IPS-15b (cell line): ENCODE results near the gene ZNF226.
"Not testable (repeated sequence)": the region's sequence is repeated elsewhere in the genome, so short reads cannot be mapped to it uniquely, and the experiment has no call there.

ENCODE experiments used
- H3K27me3 ChIP-seq: one replicate; pipeline ENCODE4 v1.6.1; 2013; ENCODE audit warnings: low read length; ENCODE audit not compliant: control insufficient read depth, insufficient read depth
- H3K36me3 ChIP-seq: one replicate; pipeline ENCODE4 v1.6.1; 2013; ENCODE audit warnings: low read length; ENCODE audit not compliant: control insufficient read depth, insufficient read depth
- H3K4me1 ChIP-seq: one replicate; pipeline ENCODE4 v1.6.1; 2013; ENCODE audit warnings: mild to moderate bottlenecking, low read length; ENCODE audit not compliant: control insufficient read depth, insufficient read depth
- H3K4me3 ChIP-seq: one replicate; pipeline ENCODE4 v1.5.1; 2013; ENCODE audit warnings: low read depth, low read length
- H3K9ac ChIP-seq: one replicate; pipeline ENCODE4 v1.6.1; 2013; ENCODE audit warnings: low read depth, mild to moderate bottlenecking, low read length
- H3K9me3 ChIP-seq: one replicate; pipeline ENCODE4 v1.6.1; 2013; ENCODE audit warnings: mild to moderate bottlenecking, low read length; ENCODE audit not compliant: control insufficient read depth, insufficient read depth

The ZNF226 gene

GRCh38 chr19:44164673-44165512, at the start of gene ZNF226:
TSS of gene ZNF226 (plus strand) at chr19:44165100. CDS start at chr19:44170081, 4,981 bp downstream.
- H3K9ac ChIP-seq: peak within 1 kb of the TSS; percentile 86
- peaks cover 3% of the 10 kb centered on the region for H3K36me3 ChIP-seq
- no peaks in the 10 kb centered on the region for H3K27me3 ChIP-seq
- H3K4me1 ChIP-seq: no peaks in the 10 kb centered on the region
- no peaks in the 10 kb centered on the region for H3K9me3 ChIP-seq
- peak within 1 kb of the TSS; percentile 85 for H3K4me3 ChIP-seq

- not testable (repeated sequence) for H3K36me3 ChIP-seq, H3K4me3 ChIP-seq, H3K9ac ChIP-seq, H3K9me3 ChIP-seq, H3K27me3 ChIP-seq, H3K4me1 ChIP-seq
Observed at GRCh38 chr19:44121162-44121561, 43.7 kb upstream of the ZNF226 start.

GRCh38 chr19:44131955-44132354, 32.9 kb upstream of the ZNF226 start:
- no peak overlapping the region for H3K9ac ChIP-seq
- H3K9me3 ChIP-seq: no peaks in the 10 kb centered on the region
- peaks cover 1% of the 10 kb centered on the region for H3K36me3 ChIP-seq
- no peak overlapping the region for H3K4me3 ChIP-seq
- H3K4me1 ChIP-seq: no peaks in the 10 kb centered on the region
- no peaks in the 10 kb centered on the region for H3K27me3 ChIP-seq

GRCh38 chr19:44141191-44142058, 23.5 kb upstream of the ZNF226 start, which contains the start of gene ZNF234:
TSS of gene ZNF234 (plus strand) at chr19:44141554. CDS start at chr19:44144633, 3,079 bp downstream.
- Histone ChIP-seq H3K9me3 (no peaks in the 10 kb centered on the region), H3K9ac (peak within 1 kb of the TSS; percentile 62), H3K4me1 (no peaks in the 10 kb centered on the region), H3K27me3 (no peaks in the 10 kb centered on the region), H3K4me3 (peak within 1 kb of the TSS; percentile 84), H3K36me3 (no peaks in the 10 kb centered on the region)

- no peaks in the 10 kb centered on the region for H3K36me3 ChIP-seq
- no peak overlapping the region for H3K9ac ChIP-seq
- no peaks in the 10 kb centered on the region for H3K9me3 ChIP-seq
- H3K4me3 ChIP-seq: peak overlapping the region; percentile 84
- H3K27me3 ChIP-seq: no peaks in the 10 kb centered on the region
- no peaks in the 10 kb centered on the region for H3K4me1 ChIP-seq
Observed at GRCh38 chr19:44142059-44142433, 22.9 kb upstream of the ZNF226 start.

- Histone ChIP-seq H3K4me3 (no peak overlapping the region), H3K36me3 (peaks cover 3% of the 10 kb centered on the region), H3K9ac (no peak overlapping the region)
Observed at GRCh38 chr19:44149776-44150175, 15.1 kb upstream of the ZNF226 start.

GRCh38 chr19:44151491-44151890, 13.4 kb upstream of the ZNF226 start:
- H3K4me3 ChIP-seq: no peak overlapping the region
- H3K9me3 ChIP-seq: peaks cover 6% of the 10 kb centered on the region
- H3K36me3 ChIP-seq: peaks cover 9% of the 10 kb centered on the region
- no peaks in the 10 kb centered on the region for H3K27me3 ChIP-seq
- H3K9ac ChIP-seq: no peak overlapping the region
- no peaks in the 10 kb centered on the region for H3K4me1 ChIP-seq

More at GRCh38 chr19:44149776-44150175, 15.1 kb upstream of the ZNF226 start:
- no peaks in the 10 kb centered on the region for H3K27me3 ChIP-seq
- H3K4me1 ChIP-seq: no peaks in the 10 kb centered on the region
- H3K9me3 ChIP-seq: no peaks in the 10 kb centered on the region

- Histone ChIP-seq H3K4me1 (no peaks in the 10 kb centered on the region), H3K36me3 (peaks cover 13% of the 10 kb centered on the region), H3K4me3 (no peak overlapping the region), H3K9me3 (peaks cover 13% of the 10 kb centered on the region), H3K27me3 (no peaks in the 10 kb centered on the region), H3K9ac (no peak overlapping the region)
Observed at GRCh38 chr19:44156475-44156874, 8.4 kb upstream of the ZNF226 start.

GRCh38 chr19:44163789-44164188, 1.1 kb upstream of the ZNF226 start:
- no peak overlapping the region for H3K4me3 ChIP-seq
- no peaks in the 10 kb centered on the region for H3K9me3 ChIP-seq
- H3K4me1 ChIP-seq: no peaks in the 10 kb centered on the region
- H3K36me3 ChIP-seq: peaks cover 3% of the 10 kb centered on the region
- no peak overlapping the region for H3K9ac ChIP-seq
- H3K27me3 ChIP-seq: no peaks in the 10 kb centered on the region

GRCh38 chr19:44164327-44164672, 600 bp upstream of the ZNF226 start:
- H3K27me3 ChIP-seq: no peaks in the 10 kb centered on the region
- no peaks in the 10 kb centered on the region for H3K4me1 ChIP-seq
- peaks cover 3% of the 10 kb centered on the region for H3K36me3 ChIP-seq
- H3K4me3 ChIP-seq: peak overlapping the region; percentile 85
- no peaks in the 10 kb centered on the region for H3K9me3 ChIP-seq
- no peak overlapping the region for H3K9ac ChIP-seq

GRCh38 chr19:44170660-44171059, 5.8 kb downstream of the ZNF226 start:
- H3K4me1 ChIP-seq, H3K9ac ChIP-seq, H3K4me3 ChIP-seq, H3K27me3 ChIP-seq, H3K9me3 ChIP-seq: not testable (repeated sequence)
- H3K36me3 ChIP-seq: peaks cover 27% of the 10 kb centered on the region
